Activated CD4-positive, alpha-beta T cell treated with anti-CD3 and anti-CD28 coated beads, Interleukin-2, amount 10 ng/mL, durations not matched to agents 24 days and 14 days (primary cell): Measurements from ENCODE around the gene DCXR. TPM values are rescaled to one million over a fixed set of nuclear protein-coding genes. Genes with fewer than 3 reads are reported as not detected.

ENCODE experiments used
- DNase-seq: peaks from one replicate; pipeline ENCODE4 v3.0.0; 2022
- H3K27ac Mint-ChIP-seq: one replicate; pipeline ENCODE4 v1.8.0; 2022; ENCODE audit warnings: mild to moderate bottlenecking, mixed read lengths
- H3K27me3 Mint-ChIP-seq: one replicate; pipeline ENCODE4 v1.8.0; 2022; ENCODE audit warnings: mixed read lengths
- H3K36me3 Mint-ChIP-seq: one replicate; pipeline ENCODE4 v1.8.0; 2022; ENCODE audit warnings: low read depth, mild to moderate bottlenecking, mixed read lengths
- H3K4me1 Mint-ChIP-seq: one replicate; pipeline ENCODE4 v1.8.0; 2021; ENCODE audit warnings: mixed read lengths
- H3K4me3 Mint-ChIP-seq: one replicate; pipeline ENCODE4 v1.8.0; 2022; ENCODE audit warnings: mild to moderate bottlenecking, moderate library complexity, mixed read lengths
- H3K9me3 Mint-ChIP-seq: one replicate; pipeline ENCODE4 v1.8.0; 2021; ENCODE audit warnings: mixed read lengths
- intact Hi-C: fragments of 100-400 bp; cut with micrococcal nuclease; formaldehyde crosslinking; loops from one replicate; pipeline ENCODE4 v1.15.1; 2023
- total RNA-seq: library from RNA; stranded (reverse); gene quantifications from 2 replicates; pipeline ENCODE4 v1.2.3, GENCODE V29; 2022

DCXR gene
- total RNA-seq, 1 donor from 2014 or later = 128 TPM

- H3K9me3 Mint-ChIP-seq = no peaks in the 10 kb centered on the region
- intact Hi-C loops = no loop called here
- no peak overlapping the region for H3K4me3 Mint-ChIP-seq
- H3K4me1 Mint-ChIP-seq = no peaks in the 10 kb centered on the region
- no peak overlapping the region for H3K27ac Mint-ChIP-seq
- H3K36me3 Mint-ChIP-seq = peaks cover 2% of the 10 kb centered on the region
- no peaks in the 10 kb centered on the region for H3K27me3 Mint-ChIP-seq
- DNase-seq = no peak
Measured at GRCh38 chr17:81998212-81998611, 39.3 kb downstream of the DCXR start.

- Mint-ChIP-seq H3K36me3 (peaks cover 2% of the 10 kb centered on the region), H3K27ac (no peak overlapping the region), H3K27me3 (no peaks in the 10 kb centered on the region), H3K4me3 (no peak overlapping the region), H3K9me3 (no peaks in the 10 kb centered on the region), H3K4me1 (no peaks in the 10 kb centered on the region)
- intact Hi-C loops = no loop called here
- no peak for DNase-seq
Measured at GRCh38 chr17:81996757-81997441, 40.6 kb downstream of the DCXR start.

GRCh38 chr17:81996232-81996756 lies 41.2 kb downstream of the DCXR start:
- no peak overlapping the region for H3K4me3 Mint-ChIP-seq
- no peak for DNase-seq
- H3K4me1 Mint-ChIP-seq = no peaks in the 10 kb centered on the region
- H3K27ac Mint-ChIP-seq = no peak overlapping the region
- H3K27me3 Mint-ChIP-seq = no peaks in the 10 kb centered on the region
- intact Hi-C loops = no loop called here
- H3K36me3 Mint-ChIP-seq = peaks cover 2% of the 10 kb centered on the region
- H3K9me3 Mint-ChIP-seq = no peaks in the 10 kb centered on the region

- intact Hi-C loops = no loop called here
- Mint-ChIP-seq H3K9me3 (no peaks in the 10 kb centered on the region), H3K36me3 (peaks cover 3% of the 10 kb centered on the region), H3K27me3 (no peaks in the 10 kb centered on the region), H3K4me1 (no peaks in the 10 kb centered on the region), H3K27ac (no peak overlapping the region), H3K4me3 (no peak overlapping the region)
- no peak for DNase-seq
Measured at GRCh38 chr17:81995463-81996231, 41.9 kb downstream of the DCXR start.

GRCh38 chr17:81994593-81995462 lies 42.7 kb downstream of the DCXR start:
- DNase-seq = no peak
- H3K36me3 Mint-ChIP-seq = peaks cover 6% of the 10 kb centered on the region
- no peaks in the 10 kb centered on the region for H3K4me1 Mint-ChIP-seq
- intact Hi-C loops = no loop called here
- H3K27me3 Mint-ChIP-seq = no peaks in the 10 kb centered on the region
- no peak overlapping the region for H3K4me3 Mint-ChIP-seq
- H3K9me3 Mint-ChIP-seq = no peaks in the 10 kb centered on the region
- no peak overlapping the region for H3K27ac Mint-ChIP-seq

GRCh38 chr17:81993729-81994592 lies 43.5 kb downstream of the DCXR start:
- Mint-ChIP-seq H3K4me1 (no peaks in the 10 kb centered on the region), H3K4me3 (no peak overlapping the region), H3K9me3 (no peaks in the 10 kb centered on the region), H3K36me3 (peaks cover 6% of the 10 kb centered on the region), H3K27ac (no peak overlapping the region), H3K27me3 (no peaks in the 10 kb centered on the region)
- no peak for DNase-seq
- intact Hi-C loops = no loop called here

- Mint-ChIP-seq H3K27me3 (no peaks in the 10 kb centered on the region), H3K9me3 (no peaks in the 10 kb centered on the region), H3K27ac (no peak overlapping the region), H3K36me3 (peaks cover 4% of the 10 kb centered on the region), H3K4me1 (no peaks in the 10 kb centered on the region), H3K4me3 (no peak overlapping the region)
- no peak for DNase-seq
- intact Hi-C loops = no loop called here
Measured at GRCh38 chr17:81992306-81993102, 45.0 kb downstream of the DCXR start.

GRCh38 chr17:81991684-81992305 lies 45.7 kb downstream of the DCXR start:
- H3K27me3 Mint-ChIP-seq = no peaks in the 10 kb centered on the region
- DNase-seq = no peak
- peaks cover 1% of the 10 kb centered on the region for H3K4me1 Mint-ChIP-seq
- H3K4me3 Mint-ChIP-seq = no peak overlapping the region
- H3K9me3 Mint-ChIP-seq = no peaks in the 10 kb centered on the region
- peaks cover 4% of the 10 kb centered on the region for H3K36me3 Mint-ChIP-seq
- intact Hi-C loops = no loop called here
- H3K27ac Mint-ChIP-seq = no peak overlapping the region

- Mint-ChIP-seq H3K27ac (no peak overlapping the region), H3K27me3 (no peaks in the 10 kb centered on the region), H3K4me3 (no peak overlapping the region), H3K4me1 (peaks cover 1% of the 10 kb centered on the region), H3K36me3 (peaks cover 4% of the 10 kb centered on the region), H3K9me3 (no peaks in the 10 kb centered on the region)
- intact Hi-C loops = no loop called here
- no peak for DNase-seq
Measured at GRCh38 chr17:81990836-81991683, 46.4 kb downstream of the DCXR start.

GRCh38 chr17:81987161-81987770 lies 50.2 kb downstream of the DCXR start:
- H3K36me3 Mint-ChIP-seq = peaks cover 21% of the 10 kb centered on the region
- DNase-seq = no peak
- no peaks in the 10 kb centered on the region for H3K9me3 Mint-ChIP-seq
- peaks cover 5% of the 10 kb centered on the region for H3K4me1 Mint-ChIP-seq
- no peak overlapping the region for H3K27ac Mint-ChIP-seq
- H3K27me3 Mint-ChIP-seq = no peaks in the 10 kb centered on the region
- intact Hi-C loops = no loop called here
- no peak overlapping the region for H3K4me3 Mint-ChIP-seq

GRCh38 chr17:81986606-81987005 lies 50.9 kb downstream of the DCXR start:
- Mint-ChIP-seq H3K36me3 (peaks cover 21% of the 10 kb centered on the region), H3K4me1 (peaks cover 5% of the 10 kb centered on the region), H3K27me3 (no peaks in the 10 kb centered on the region), H3K27ac (no peak overlapping the region), H3K9me3 (no peaks in the 10 kb centered on the region), H3K4me3 (no peak overlapping the region)
- DNase-seq = no peak
- intact Hi-C loops = no loop called here
